Measurements from ENCODE around the gene FLT4.

FLT4 gene

GRCh38 chr5:180668835-180669596, 19.6 kb upstream of the FLT4 start:
- H3K27ac ChIP-seq (ENCODE audit: low read depth, low read length, poor library complexity, severe bottlenecking) = no peak overlapping the region
- H2AFZ ChIP-seq (ENCODE audit: low read length) = no peak overlapping the region
- no peak overlapping the region for H3K4me3 ChIP-seq (ENCODE audit: low read depth, low read length, poor library complexity, severe bottlenecking)
- no peaks in the 10 kb centered on the region for H3K9me2 ChIP-seq (ENCODE audit: low read depth, low read length)
- no peaks in the 10 kb centered on the region for H3F3A ChIP-seq (ENCODE audit: insufficient read depth, low read length)
- no peaks in the 10 kb centered on the region for H3K36me3 ChIP-seq (ENCODE audit: insufficient read depth, low read length)
- H3K79me2 ChIP-seq (ENCODE audit: insufficient read depth, low read length) = no peaks in the 10 kb centered on the region
- no peak overlapping the region for H3K4me2 ChIP-seq (ENCODE audit: low read length)
- H3K9me3 ChIP-seq (ENCODE audit: low read length) = no peaks in the 10 kb centered on the region; the same call in 1 of the 2 replicates
- H4K20me1 ChIP-seq (ENCODE audit: insufficient read depth, low read length) = no peaks in the 10 kb centered on the region
- no peaks in the 10 kb centered on the region for H3K4me1 ChIP-seq (ENCODE audit: insufficient read depth, low read length, severe bottlenecking)
- no peak for TF ChIP-seq EZH2 (IDR thresholded peaks at IDR 0.05; ENCODE audit: borderline replicate concordance, low read length)
- TF ChIP-seq CTCF (IDR thresholded peaks at IDR 0.05; ENCODE audit: low read length) = no peak
- no peak overlapping the region for H3K9ac ChIP-seq (ENCODE audit: low read length)
- H3K27me3 ChIP-seq (ENCODE audit: insufficient read depth, low read length) = no peaks in the 10 kb centered on the region

- Histone ChIP-seq H3K79me2 (ENCODE audit: insufficient read depth, low read length) (no peaks in the 10 kb centered on the region), H3K36me3 (ENCODE audit: insufficient read depth, low read length) (no peaks in the 10 kb centered on the region), H3K9ac (ENCODE audit: low read length) (no peak overlapping the region), H3K9me3 (ENCODE audit: low read length) (no peaks in the 10 kb centered on the region; the same call in 1 of the 2 replicates), H3K4me3 (ENCODE audit: low read depth, low read length, poor library complexity, severe bottlenecking) (no peak overlapping the region), H3K9me2 (ENCODE audit: low read depth, low read length) (no peaks in the 10 kb centered on the region), H4K20me1 (ENCODE audit: insufficient read depth, low read length) (no peaks in the 10 kb centered on the region), H3F3A (ENCODE audit: insufficient read depth, low read length) (no peaks in the 10 kb centered on the region), H3K4me2 (ENCODE audit: low read length) (no peak overlapping the region), H3K27ac (ENCODE audit: low read depth, low read length, poor library complexity, severe bottlenecking) (no peak overlapping the region), H3K27me3 (ENCODE audit: insufficient read depth, low read length) (no peaks in the 10 kb centered on the region), H3K4me1 (ENCODE audit: insufficient read depth, low read length, severe bottlenecking) (no peaks in the 10 kb centered on the region), H2AFZ (ENCODE audit: low read length) (no peak overlapping the region)
- TF ChIP-seq CTCF (IDR thresholded peaks at IDR 0.05; ENCODE audit: low read length) (no peak), EZH2 (IDR thresholded peaks at IDR 0.05; ENCODE audit: borderline replicate concordance, low read length) (no peak)
Observed at GRCh38 chr5:180666812-180667211, 17.4 kb upstream of the FLT4 start.

- no peaks in the 10 kb centered on the region for H3K27me3 ChIP-seq (ENCODE audit: insufficient read depth, low read length)
- TF ChIP-seq EZH2 (IDR thresholded peaks at IDR 0.05; ENCODE audit: borderline replicate concordance, low read length) = no peak
- TF ChIP-seq CTCF (IDR thresholded peaks at IDR 0.05; ENCODE audit: low read length) = no peak
- H3F3A ChIP-seq (ENCODE audit: insufficient read depth, low read length) = no peaks in the 10 kb centered on the region
- no peak overlapping the region for H3K9ac ChIP-seq (ENCODE audit: low read length)
- no peaks in the 10 kb centered on the region for H3K79me2 ChIP-seq (ENCODE audit: insufficient read depth, low read length)
- H3K9me2 ChIP-seq (ENCODE audit: low read depth, low read length) = no peaks in the 10 kb centered on the region
- no peaks in the 10 kb centered on the region for H3K36me3 ChIP-seq (ENCODE audit: insufficient read depth, low read length)
- no peaks in the 10 kb centered on the region for H3K4me1 ChIP-seq (ENCODE audit: insufficient read depth, low read length, severe bottlenecking)
- no peak overlapping the region for H2AFZ ChIP-seq (ENCODE audit: low read length)
- H3K27ac ChIP-seq (ENCODE audit: low read depth, low read length, poor library complexity, severe bottlenecking) = no peak overlapping the region
- H3K4me2 ChIP-seq (ENCODE audit: low read length) = no peak overlapping the region
- H4K20me1 ChIP-seq (ENCODE audit: insufficient read depth, low read length) = no peaks in the 10 kb centered on the region
- no peaks in the 10 kb centered on the region; the same call in 1 of the 2 replicates for H3K9me3 ChIP-seq (ENCODE audit: low read length)
- no peak overlapping the region for H3K4me3 ChIP-seq (ENCODE audit: low read depth, low read length, poor library complexity, severe bottlenecking)
Observed at GRCh38 chr5:180665682-180666404, 16.4 kb upstream of the FLT4 start.
